ENCODE results near the gene PIGW. TPM values are rescaled to one million over a fixed set of nuclear protein-coding genes. Genes with fewer than 3 reads are reported as not detected.

The PIGW gene
- total and polyA plus RNA-seq, 2 donors (not counting 1 experiment from before 2014, with no cell fraction given): 2.6 to 10.1 TPM

- no peak overlapping the region for H3K4me2 ChIP-seq (ENCODE audit: extremely low read depth, insufficient read depth, low read length)
- no peaks in the 10 kb centered on the region for H3K27me3 ChIP-seq (ENCODE audit: control insufficient read depth, insufficient read depth, low read length)
- H3K9me3 ChIP-seq (ENCODE audit: control insufficient read depth, insufficient read depth, low read depth, low read length): no peaks in the 10 kb centered on the region
- peaks cover 28% of the 10 kb centered on the region for H3K79me2 ChIP-seq (ENCODE audit: control insufficient read depth, insufficient read depth, low read length)
- H3K9ac ChIP-seq (ENCODE audit: insufficient read depth, low read length): no peak overlapping the region
- no peak overlapping the region for H2AFZ ChIP-seq (ENCODE audit: low read length)
- no peak overlapping the region for H3K27ac ChIP-seq (ENCODE audit: insufficient read depth, low read length)
- no peaks in the 10 kb centered on the region for H3K4me1 ChIP-seq (ENCODE audit: control insufficient read depth, extremely low read depth, insufficient read depth, low read length)
- peaks cover 3% of the 10 kb centered on the region for H3K36me3 ChIP-seq (ENCODE audit: control insufficient read depth, insufficient read depth, low read length)
- H3K4me3 ChIP-seq (replicated peaks in 1 of 4; ENCODE audit: control extremely low read depth in 1 of 4, insufficient read depth in 1 of 4, low read depth in 3 of 4, low read length in 4 of 4): no peak overlapping the region
- no peak for TF ChIP-seq CTCF (conservative IDR thresholded peaks at IDR 0.05 in 1 of 2, IDR thresholded peaks at IDR 0.05 in 1 of 2; ENCODE audit: low read depth in 1 of 2, low read length in 2 of 2)
- TF ChIP-seq EZH2 (IDR thresholded peaks at IDR 0.05; ENCODE audit: low read length, missing control alignments): no peak
- H4K20me1 ChIP-seq (ENCODE audit: control insufficient read depth, extremely low read depth, insufficient read depth, low read length): no peaks in the 10 kb centered on the region
- no peak for DNase-seq (ENCODE audit: low read depth in 2 of 2)
Observed at GRCh38 chr17:36566081-36566480, 31.3 kb downstream of the PIGW start.

GRCh38 chr17:36575028-36575427 is 40.2 kb downstream of the PIGW start:
- no peaks in the 10 kb centered on the region for H3K4me1 ChIP-seq (ENCODE audit: control insufficient read depth, extremely low read depth, insufficient read depth, low read length)
- no peak overlapping the region for H3K27ac ChIP-seq (ENCODE audit: insufficient read depth, low read length)
- TF ChIP-seq EZH2 (IDR thresholded peaks at IDR 0.05; ENCODE audit: low read length, missing control alignments) (no peak), CTCF (conservative IDR thresholded peaks at IDR 0.05 in 1 of 2, IDR thresholded peaks at IDR 0.05 in 1 of 2; ENCODE audit: low read depth in 1 of 2, low read length in 2 of 2) (no peak)
- no peaks in the 10 kb centered on the region for H3K27me3 ChIP-seq (ENCODE audit: control insufficient read depth, insufficient read depth, low read length)
- H3K9ac ChIP-seq (ENCODE audit: insufficient read depth, low read length): no peak overlapping the region
- DNase-seq (ENCODE audit: low read depth in 2 of 2): no peak
- H3K4me2 ChIP-seq (ENCODE audit: extremely low read depth, insufficient read depth, low read length): no peak overlapping the region
- H2AFZ ChIP-seq (ENCODE audit: low read length): no peak overlapping the region
- no peaks in the 10 kb centered on the region for H3K9me3 ChIP-seq (ENCODE audit: control insufficient read depth, insufficient read depth, low read depth, low read length)
- H3K4me3 ChIP-seq (replicated peaks in 1 of 4; ENCODE audit: control extremely low read depth in 1 of 4, insufficient read depth in 1 of 4, low read depth in 3 of 4, low read length in 4 of 4): no peak overlapping the region
- H4K20me1 ChIP-seq (ENCODE audit: control insufficient read depth, extremely low read depth, insufficient read depth, low read length): no peaks in the 10 kb centered on the region
- H3K79me2 ChIP-seq (ENCODE audit: control insufficient read depth, insufficient read depth, low read length): peaks cover 40% of the 10 kb centered on the region
- H3K36me3 ChIP-seq (ENCODE audit: control insufficient read depth, insufficient read depth, low read length): peaks cover 7% of the 10 kb centered on the region

- no peaks in the 10 kb centered on the region for H3K27me3 ChIP-seq (ENCODE audit: control insufficient read depth, insufficient read depth, low read length)
- no peak for TF ChIP-seq CTCF (conservative IDR thresholded peaks at IDR 0.05 in 1 of 2, IDR thresholded peaks at IDR 0.05 in 1 of 2; ENCODE audit: low read depth in 1 of 2, low read length in 2 of 2)
- no peak for TF ChIP-seq EZH2 (IDR thresholded peaks at IDR 0.05; ENCODE audit: low read length, missing control alignments)
- H3K4me2 ChIP-seq (ENCODE audit: extremely low read depth, insufficient read depth, low read length): no peak overlapping the region
- no peak overlapping the region for H2AFZ ChIP-seq (ENCODE audit: low read length)
- no peak for DNase-seq (ENCODE audit: low read depth in 2 of 2)
- H3K79me2 ChIP-seq (ENCODE audit: control insufficient read depth, insufficient read depth, low read length): peaks cover 35% of the 10 kb centered on the region
- no peak overlapping the region for H3K9ac ChIP-seq (ENCODE audit: insufficient read depth, low read length)
- no peak overlapping the region for H3K4me3 ChIP-seq (replicated peaks in 1 of 4; ENCODE audit: control extremely low read depth in 1 of 4, insufficient read depth in 1 of 4, low read depth in 3 of 4, low read length in 4 of 4)
- H4K20me1 ChIP-seq (ENCODE audit: control insufficient read depth, extremely low read depth, insufficient read depth, low read length): no peaks in the 10 kb centered on the region
- H3K27ac ChIP-seq (ENCODE audit: insufficient read depth, low read length): no peak overlapping the region
- no peaks in the 10 kb centered on the region for H3K9me3 ChIP-seq (ENCODE audit: control insufficient read depth, insufficient read depth, low read depth, low read length)
- peaks cover 7% of the 10 kb centered on the region for H3K36me3 ChIP-seq (ENCODE audit: control insufficient read depth, insufficient read depth, low read length)
- H3K4me1 ChIP-seq (ENCODE audit: control insufficient read depth, extremely low read depth, insufficient read depth, low read length): no peaks in the 10 kb centered on the region
Observed at GRCh38 chr17:36576793-36577192, 42.0 kb downstream of the PIGW start.
